GM12892 (cell line): Measurements from ENCODE around the gene LRFN2.

Experiments
- POLR2A ChIP-seq: IDR thresholded peaks from 2 replicates; pipeline ENCODE4 v1.6.1; 2011; ENCODE audit warnings: low read depth, low read length, control low read depth
- POLR2AphosphoS5 ChIP-seq: IDR thresholded peaks from 2 replicates; pipeline ENCODE4 v1.6.1; 2011; ENCODE audit warnings: low read depth, low read length, control low read depth
- TAF1 ChIP-seq: IDR thresholded peaks from 2 replicates; pipeline ENCODE4 v1.6.1; 2011; ENCODE audit warnings: low read depth, mild to moderate bottlenecking, control low read depth, low read length, borderline replicate concordance

- TF ChIP-seq POLR2A (no peak), POLR2AphosphoS5 (no peak), TAF1 (no peak)
These were observed 115.9 kb downstream of the LRFN2 start for GRCh38 chr6:40471243-40471642.
